EH (cell line): Measurements from ENCODE around the gene ZNF729.
"Not testable (repeated sequence)": the region's sequence is repeated elsewhere in the genome, so short reads cannot be mapped to it uniquely, and the experiment has no call there.

Experiments used
- DNase-seq: peaks from one replicate; pipeline ENCODE4 v3.0.0-alpha.2; 2015; ENCODE audit warnings: low read depth

The ZNF729 gene

GRCh38 chr19:22286151-22286810, at the start of gene ZNF729:
Gene ZNF729, plus strand, starts transcription at chr19:22286441. Its CDS starts 85 bp downstream, at chr19:22286526.
- no peak for DNase-seq

GRCh38 chr19:22256856-22257255, 29.4 kb upstream of the ZNF729 start:
- DNase-seq, result no peak

- no peak for DNase-seq
Measured at GRCh38 chr19:22257381-22257780, 28.9 kb upstream of the ZNF729 start.

GRCh38 chr19:22257916-22258315, 28.3 kb upstream of the ZNF729 start:
- no peak for DNase-seq

- DNase-seq, result no peak
Measured at GRCh38 chr19:22260499-22260898, 25.7 kb upstream of the ZNF729 start.

- no peak for DNase-seq
Measured at GRCh38 chr19:22261596-22261995, 24.6 kb upstream of the ZNF729 start.

- no peak for DNase-seq
Measured at GRCh38 chr19:22263121-22263520, 23.1 kb upstream of the ZNF729 start.

- not testable (repeated sequence) for DNase-seq
Measured at GRCh38 chr19:22321554-22321953, 35.3 kb downstream of the ZNF729 start.

- no peak for DNase-seq
Measured at GRCh38 chr19:22326219-22326618, 40.0 kb downstream of the ZNF729 start.

- no peak for DNase-seq
Measured at GRCh38 chr19:22327321-22327720, 41.1 kb downstream of the ZNF729 start.

GRCh38 chr19:22331521-22331920, 45.3 kb downstream of the ZNF729 start:
- no peak for DNase-seq

GRCh38 chr19:22332924-22333323, 46.7 kb downstream of the ZNF729 start:
- peak; percentile 4 for DNase-seq

- DNase-seq, result no peak
Measured at GRCh38 chr19:22335716-22336115, 49.5 kb downstream of the ZNF729 start.

- DNase-seq, result no peak
Measured at GRCh38 chr19:22354665-22355064, 68.4 kb downstream of the ZNF729 start.
